ENCODE data around the gene WDR35. TPM values are rescaled to one million over a fixed set of nuclear protein-coding genes. Genes with fewer than 3 reads are reported as not detected.

The WDR35 gene
- total and polyA plus RNA-seq, 2 donors (not counting 3 experiments of a cell fraction or from before 2014, with no cell fraction given) = 3.6 to 8.0 TPM

GRCh38 chr2:19947184-19947940 is 42.5 kb downstream of the WDR35 start:
- H3K36me3 ChIP-seq (ENCODE audit: control insufficient read depth in 2 of 2, extremely low read depth in 1 of 2, insufficient read depth in 2 of 2, low read length in 2 of 2) = no peaks in the 10 kb centered on the region
- ChIA-PET CTCF (interaction anchor here (0.8 to 2.0 kb wide), 5 partner anchors 8 to 147 kb away, joined by 3 to 14 read pairs (median 3); no protein-coding TSS in a partner anchor), POLR2A (no interaction called here)
- TF ChIP-seq POLR2AphosphoS5 (IDR thresholded peaks at IDR 0.05; ENCODE audit: insufficient read depth, low read depth, low read length) (no peak), EZH2 (IDR thresholded peaks at IDR 0.05; ENCODE audit: borderline replicate concordance, low read depth, low read length, severe bottlenecking) (no peak), CTCF (IDR thresholded peaks at IDR 0.05; ENCODE audit: extremely low read depth in 1 of 2, insufficient read depth in 1 of 2, low read depth in 1 of 2, low read length in 2 of 2) (no peak), MYC (IDR thresholded peaks at IDR 0.05; ENCODE audit: low read depth, low read length) (no peak), JUN (IDR thresholded peaks at IDR 0.05; ENCODE audit: borderline replicate concordance, insufficient read depth, insufficient read length, low read depth) (no peak), MAX (IDR thresholded peaks at IDR 0.05; ENCODE audit: insufficient read depth, insufficient read length) (no peak), FOS (IDR thresholded peaks at IDR 0.05; ENCODE audit: borderline replicate concordance, insufficient read depth, low read length) (no peak), GATA2 (IDR thresholded peaks at IDR 0.05; ENCODE audit: insufficient read depth, insufficient read length, low read depth, low read length) (no peak), POLR2A (IDR thresholded peaks at IDR 0.05; ENCODE audit: low read depth, low read length) (no peak)
- DNase-seq (ENCODE audit: low read depth, low spot score) = no peak
- H3K27me3 ChIP-seq (ENCODE audit: control insufficient read depth in 2 of 2, insufficient read depth in 2 of 2, low read length in 2 of 2) = no peaks in the 10 kb centered on the region
- no peak overlapping the region for H3K27ac ChIP-seq (ENCODE audit: insufficient read depth, low read depth, low read length)
- no peak overlapping the region for H3K4me2 ChIP-seq (ENCODE audit: insufficient read depth, low read length)
- no peak overlapping the region for H3K9ac ChIP-seq (replicated peaks; ENCODE audit: extremely low read depth, insufficient read depth, low read length)
- dilution Hi-C loops (cut with MboI; ENCODE audit: extremely low pct_ligation_motif_present, low sequenced_read_pairs) (no loop called here), intact Hi-C loops (cut with micrococcal nuclease) (no loop called here)
- no TSS peak for BruUV-seq (replicated peaks)
- H3K4me1 ChIP-seq (ENCODE audit: control insufficient read depth, extremely low read depth, insufficient read depth, low read length) = no peaks in the 10 kb centered on the region
- FAIRE-seq = no peak
- no peak overlapping the region for H3K4me3 ChIP-seq (replicated peaks in 1 of 3; ENCODE audit: insufficient read depth in 1 of 3, low read depth in 1 of 3, low read length in 3 of 3)
- no peaks in the 10 kb centered on the region for H3K9me1 ChIP-seq (replicated peaks; ENCODE audit: control insufficient read depth, extremely low read depth, insufficient read depth, low read length)
- no peaks in the 10 kb centered on the region for H3K9me3 ChIP-seq (replicated peaks; ENCODE audit: control insufficient read depth, insufficient read depth, low read length)
- no peak overlapping the region for H2AFZ ChIP-seq (ENCODE audit: low read depth, low read length)
- no peaks in the 10 kb centered on the region for H4K20me1 ChIP-seq (replicated peaks; ENCODE audit: control insufficient read depth, extremely low read depth, insufficient read depth, low read length)
- H3K79me2 ChIP-seq (ENCODE audit: control insufficient read depth, insufficient read depth, low read length) = no peaks in the 10 kb centered on the region
